Brain pericyte (primary cell): ENCODE results near the gene TMSB4X.

Experiments used
- DNase-seq: peaks from one replicate; pipeline ENCODE4 v3.0.0-alpha.2; 2012; ENCODE audit warnings: low read depth, low spot score

The TMSB4X gene

GRCh38 chrX:13023979-13024378 is 49.1 kb downstream of the TMSB4X start:
- no peak for DNase-seq

GRCh38 chrX:13024986-13025385 is 50.1 kb downstream of the TMSB4X start:
- DNase-seq: no peak
